Lower leg skin (tissue), 4 donors: ENCODE data around the gene RAB11FIP4. TPM values are rescaled to one million over a fixed set of nuclear protein-coding genes. Genes with fewer than 3 reads are reported as not detected.

ENCODE experiments used
- DNase-seq, 2 donors: peaks; one replicate each; pipeline ENCODE4 v3.0.0-alpha.2; 2019; ENCODE audit warnings: low spot score in 2 of 2
- H3K4me3 ChIP-seq: fragments of 200-600 bp; sonication (generic); 2 replicates; pipeline ENCODE4 v1.5.1; 2017; ENCODE audit warnings: mild to moderate bottlenecking, low read depth; ENCODE audit not compliant: poor library complexity, severe bottlenecking
- POLR2A ChIP-seq, 2 donors: fragments of 450-650 bp; IDR thresholded peaks; one replicate each; pipeline ENCODE4 v1.6.1; 2016 to 2017; ENCODE audit warnings: antibody characterized with exemption in 2 of 2, mild to moderate bottlenecking in 1 of 2, moderate library complexity in 1 of 2
- WGBS, 2 donors: methylation state at CpG; one replicate each; pipeline ENCODE4 v1.1.5; 2018; 5-methylcytosine and 5-hydroxymethylcytosine counted together
- intact Hi-C: fragments of 100-400 bp; cut with DNase I; formaldehyde crosslinking; loops from one replicate; pipeline ENCODE4 v1.15.0; 2023; ENCODE audit warnings: low total_unique reads
- total RNA-seq, 4 donors: library from RNA; depleted of rRNA; stranded (reverse); fragments of >200 nt; gene quantifications; one replicate each; pipeline ENCODE4 v1.1.0, GENCODE V29; 2016
- TF ChIP-seq, protein P1 (sequence below), 3 donors: fragments of 450-650 bp; IDR thresholded peaks; one replicate each; pipeline ENCODE4 v1.5.1; 2016; ENCODE audit warnings: antibody characterized with exemption in 3 of 3, mild to moderate bottlenecking in 3 of 3, moderate library complexity in 2 of 3

RAB11FIP4 gene
- total RNA-seq, 4 donors from 2014 or later, result 27.4 to 62.8 (median 34.1) TPM

DNA sequence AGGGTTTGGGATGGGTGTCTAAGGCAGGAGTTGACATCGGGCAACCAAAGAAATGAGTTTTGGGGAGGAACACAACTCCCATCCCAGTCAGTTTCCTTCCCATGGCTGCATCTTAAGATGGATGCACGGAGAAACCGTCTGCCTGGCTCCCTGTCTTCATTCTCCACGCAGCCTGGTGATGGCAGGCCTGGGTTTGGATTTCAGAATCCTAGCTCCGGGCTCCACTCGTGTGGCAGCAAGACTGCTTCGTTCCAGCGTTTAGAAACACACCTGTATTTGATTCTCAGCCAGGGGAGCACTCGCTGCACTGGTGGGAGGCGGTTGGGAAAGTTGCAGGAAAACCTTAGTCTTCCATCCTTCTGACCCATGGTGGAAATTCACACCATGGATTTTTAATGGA, 141.1 kb downstream of the RAB11FIP4 start:
- no peak for TF ChIP-seq POLR2A (IDR thresholded peaks at IDR 0.05)
- TF ChIP-seq, protein P1, sequence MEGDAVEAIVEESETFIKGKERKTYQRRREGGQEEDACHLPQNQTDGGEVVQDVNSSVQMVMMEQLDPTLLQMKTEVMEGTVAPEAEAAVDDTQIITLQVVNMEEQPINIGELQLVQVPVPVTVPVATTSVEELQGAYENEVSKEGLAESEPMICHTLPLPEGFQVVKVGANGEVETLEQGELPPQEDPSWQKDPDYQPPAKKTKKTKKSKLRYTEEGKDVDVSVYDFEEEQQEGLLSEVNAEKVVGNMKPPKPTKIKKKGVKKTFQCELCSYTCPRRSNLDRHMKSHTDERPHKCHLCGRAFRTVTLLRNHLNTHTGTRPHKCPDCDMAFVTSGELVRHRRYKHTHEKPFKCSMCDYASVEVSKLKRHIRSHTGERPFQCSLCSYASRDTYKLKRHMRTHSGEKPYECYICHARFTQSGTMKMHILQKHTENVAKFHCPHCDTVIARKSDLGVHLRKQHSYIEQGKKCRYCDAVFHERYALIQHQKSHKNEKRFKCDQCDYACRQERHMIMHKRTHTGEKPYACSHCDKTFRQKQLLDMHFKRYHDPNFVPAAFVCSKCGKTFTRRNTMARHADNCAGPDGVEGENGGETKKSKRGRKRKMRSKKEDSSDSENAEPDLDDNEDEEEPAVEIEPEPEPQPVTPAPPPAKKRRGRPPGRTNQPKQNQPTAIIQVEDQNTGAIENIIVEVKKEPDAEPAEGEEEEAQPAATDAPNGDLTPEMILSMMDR (IDR thresholded peaks at IDR 0.05), result no peak
- intact Hi-C loops, result no loop called here
- no peak for DNase-seq
- H3K4me3 ChIP-seq, result no peak overlapping the region
- 57 to 71% methylated on average over 10 of the region's 10 CpGs for WGBS, 2 donors

DNA sequence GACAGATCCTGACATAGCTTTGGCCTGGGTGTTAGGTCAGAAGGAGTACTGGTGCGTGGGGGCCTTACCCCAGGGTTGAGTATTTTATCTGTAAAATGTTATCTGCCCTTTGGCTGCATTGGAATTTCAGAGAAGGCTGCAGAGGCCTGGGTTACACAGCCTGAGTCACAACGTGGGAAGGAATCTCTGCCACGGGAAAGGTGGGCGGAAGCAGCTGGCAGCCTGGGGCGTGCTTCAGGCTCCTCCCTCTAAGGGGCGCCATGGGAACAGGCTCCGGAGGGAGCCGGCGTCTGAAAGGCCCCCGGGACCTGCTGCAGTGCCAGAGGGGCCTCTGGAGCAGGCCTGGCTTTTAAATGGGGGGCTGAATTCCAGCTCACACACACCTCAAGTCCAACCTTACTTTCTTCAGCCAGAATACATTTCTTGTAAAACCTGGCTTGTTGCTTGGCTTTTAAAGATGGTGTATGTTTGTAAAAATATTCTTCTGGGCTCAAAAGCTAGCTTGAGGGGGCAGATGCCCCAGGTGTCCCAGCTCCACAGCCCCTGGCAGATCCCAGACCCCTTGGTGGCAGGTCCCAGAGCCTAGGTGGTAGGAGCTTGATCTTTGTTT, 142.2 kb downstream of the RAB11FIP4 start:
- 13 to 24% methylated on average over 10 of the region's 10 CpGs for WGBS, 2 donors
- intact Hi-C loops, result no loop called here
- DNase-seq, result no peak
- H3K4me3 ChIP-seq, result no peak overlapping the region
- TF ChIP-seq POLR2A (IDR thresholded peaks at IDR 0.05), result no peak
- TF ChIP-seq, protein P1 (IDR thresholded peaks at IDR 0.05), result no peak

DNA sequence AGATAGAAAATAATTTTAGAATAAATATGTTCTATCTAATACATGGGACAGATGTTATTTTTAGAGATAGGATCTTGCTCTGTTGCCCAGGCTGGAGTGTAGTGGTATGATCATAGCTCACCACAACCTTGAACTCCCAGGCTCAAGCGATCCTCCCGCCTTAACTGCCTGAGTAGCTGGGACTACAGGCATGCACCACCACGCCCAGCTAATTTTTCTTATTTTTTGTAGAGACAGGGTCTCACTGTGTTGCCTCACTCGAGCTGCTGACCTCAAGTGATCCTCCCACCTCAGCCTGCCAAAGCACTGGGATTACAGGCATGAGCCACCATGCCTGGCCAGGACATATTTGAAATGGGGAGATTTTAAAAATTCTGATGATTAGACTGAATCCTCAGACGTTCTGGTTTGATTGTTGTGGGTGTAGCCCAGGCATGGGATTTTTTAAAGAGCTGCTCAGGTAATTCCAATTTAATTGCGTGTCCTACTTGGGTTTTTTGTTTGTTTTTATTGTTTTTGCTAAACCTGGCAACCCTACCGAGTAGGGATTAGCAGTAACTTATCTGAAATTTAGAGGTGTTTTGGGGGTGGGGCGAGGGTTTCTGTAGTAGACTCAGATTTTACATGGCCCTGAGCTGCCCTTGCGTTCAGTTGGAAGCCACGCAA, 142.9 kb downstream of the RAB11FIP4 start:
- WGBS, 2 donors, result 57 to 59% methylated on average over 10 of the region's 10 CpGs
- DNase-seq, result no peak
- intact Hi-C loops, result no loop called here
- H3K4me3 ChIP-seq, result no peak overlapping the region
- TF ChIP-seq POLR2A (IDR thresholded peaks at IDR 0.05), result no peak
- TF ChIP-seq, protein P1 (IDR thresholded peaks at IDR 0.05), result no peak

DNA sequence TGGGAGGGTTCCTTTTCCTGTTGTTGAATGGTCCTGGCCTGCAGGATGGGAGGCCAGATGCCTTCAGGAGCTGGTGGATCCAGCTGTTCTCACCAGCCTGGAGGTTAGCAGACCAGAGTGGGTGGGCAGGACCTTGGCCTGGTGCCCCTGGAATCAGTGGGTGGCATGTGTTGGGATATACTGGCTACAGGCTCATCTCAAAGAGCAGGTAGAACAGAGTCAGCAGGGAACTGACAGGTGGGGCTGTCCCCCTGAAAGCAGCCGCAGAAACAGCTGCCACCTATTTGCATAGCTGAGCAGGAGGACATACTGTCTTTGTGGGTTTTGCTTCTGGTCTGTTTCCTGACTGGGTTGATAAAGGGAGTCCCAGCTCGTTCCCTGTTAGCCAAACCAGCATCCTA, 144.1 kb downstream of the RAB11FIP4 start:
- 59 to 90% methylated on average over 2 of the region's 2 CpGs for WGBS, 2 donors
- H3K4me3 ChIP-seq, result no peak overlapping the region
- intact Hi-C loops, result no loop called here
- no peak for DNase-seq
- TF ChIP-seq, protein P1 (IDR thresholded peaks at IDR 0.05), result no peak
- no peak for TF ChIP-seq POLR2A (IDR thresholded peaks at IDR 0.05)

DNA sequence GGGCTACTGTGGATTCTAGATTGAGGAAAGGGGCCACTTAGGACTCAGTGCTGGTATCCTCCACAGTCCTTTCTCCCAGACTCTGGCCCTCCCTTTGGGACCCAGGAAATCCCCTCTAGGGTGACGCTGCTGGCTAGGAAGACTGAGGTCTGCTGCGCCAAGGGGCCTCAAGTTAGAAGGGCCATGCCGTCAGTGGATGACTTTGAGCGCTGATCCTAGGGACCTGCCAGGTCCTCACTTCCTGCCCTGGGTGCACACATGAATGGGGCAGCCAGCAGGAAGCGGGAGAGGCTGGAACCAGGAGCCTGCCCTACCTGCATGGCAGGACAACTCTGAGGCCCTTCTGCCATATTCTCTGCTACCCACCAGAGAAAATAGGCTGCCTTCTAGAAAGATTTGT, 145.0 kb downstream of the RAB11FIP4 start:
- no peak for TF ChIP-seq POLR2A (IDR thresholded peaks at IDR 0.05)
- TF ChIP-seq, protein P1 (IDR thresholded peaks at IDR 0.05), result no peak
- no peak overlapping the region for H3K4me3 ChIP-seq
- 98 to 100% methylated on average over 1 to 5 of the region's 5 CpGs for WGBS, 2 donors
- intact Hi-C loops, result no loop called here
- DNase-seq, result no peak
